ENCODE results near the gene CACNB4. TPM values are rescaled to one million over a fixed set of nuclear protein-coding genes. Genes with fewer than 3 reads are reported as not detected.
A peak's percentile ranks its signal among the peaks of the same experiment; 100 is the strongest.

CACNB4 gene
- total and polyA plus RNA-seq, 9 of the 15 experiments (the other 6 are each of a cell fraction or from before 2014, with no cell fraction given): 0.01 to 0.20 (median 0.04) TPM; not detected in 1

DNA sequence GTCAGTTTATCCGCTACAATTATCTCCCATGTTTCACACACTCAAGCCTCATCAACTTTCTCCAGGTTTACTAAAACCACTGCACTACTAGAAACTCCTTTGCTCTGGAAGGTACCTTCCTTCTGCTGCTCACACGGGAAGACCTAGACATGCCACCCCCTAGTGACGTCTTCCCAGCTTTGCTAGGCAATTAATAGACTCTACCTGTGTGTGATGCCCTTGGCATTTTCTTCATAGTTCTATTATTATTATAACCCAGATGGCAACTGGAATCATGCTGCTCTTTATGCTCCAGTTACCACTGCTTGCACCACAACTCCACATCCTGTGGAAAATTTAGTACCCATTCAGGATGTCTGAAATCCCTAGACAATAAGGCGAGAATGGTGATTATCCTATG is 42.4 kb downstream of the CACNB4 start (continued):
- TF ChIP-seq MIER1 (IDR thresholded peaks at IDR 0.05; ENCODE audit: low read depth): no peak
- TF ChIP-seq, protein P1, sequence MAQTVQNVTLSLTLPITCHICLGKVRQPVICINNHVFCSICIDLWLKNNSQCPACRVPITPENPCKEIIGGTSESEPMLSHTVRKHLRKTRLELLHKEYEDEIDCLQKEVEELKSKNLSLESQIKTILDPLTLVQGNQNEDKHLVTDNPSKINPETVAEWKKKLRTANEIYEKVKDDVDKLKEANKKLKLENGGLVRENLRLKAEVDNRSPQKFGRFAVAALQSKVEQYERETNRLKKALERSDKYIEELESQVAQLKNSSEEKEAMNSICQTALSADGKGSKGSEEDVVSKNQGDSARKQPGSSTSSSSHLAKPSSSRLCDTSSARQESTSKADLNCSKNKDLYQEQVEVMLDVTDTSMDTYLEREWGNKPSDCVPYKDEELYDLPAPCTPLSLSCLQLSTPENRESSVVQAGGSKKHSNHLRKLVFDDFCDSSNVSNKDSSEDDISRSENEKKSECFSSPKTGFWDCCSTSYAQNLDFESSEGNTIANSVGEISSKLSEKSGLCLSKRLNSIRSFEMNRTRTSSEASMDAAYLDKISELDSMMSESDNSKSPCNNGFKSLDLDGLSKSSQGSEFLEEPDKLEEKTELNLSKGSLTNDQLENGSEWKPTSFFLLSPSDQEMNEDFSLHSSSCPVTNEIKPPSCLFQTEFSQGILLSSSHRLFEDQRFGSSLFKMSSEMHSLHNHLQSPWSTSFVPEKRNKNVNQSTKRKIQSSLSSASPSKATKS (CRISPR knock-in tag; IDR thresholded peaks at IDR 0.05): no peak
- no peak for TF ChIP-seq BCL6 (CRISPR knock-in tag; IDR thresholded peaks at IDR 0.05)
- no peak for TF ChIP-seq FUS (optimal IDR thresholded peaks at IDR 0.05; ENCODE audit: low read depth, low read length)

DNA sequence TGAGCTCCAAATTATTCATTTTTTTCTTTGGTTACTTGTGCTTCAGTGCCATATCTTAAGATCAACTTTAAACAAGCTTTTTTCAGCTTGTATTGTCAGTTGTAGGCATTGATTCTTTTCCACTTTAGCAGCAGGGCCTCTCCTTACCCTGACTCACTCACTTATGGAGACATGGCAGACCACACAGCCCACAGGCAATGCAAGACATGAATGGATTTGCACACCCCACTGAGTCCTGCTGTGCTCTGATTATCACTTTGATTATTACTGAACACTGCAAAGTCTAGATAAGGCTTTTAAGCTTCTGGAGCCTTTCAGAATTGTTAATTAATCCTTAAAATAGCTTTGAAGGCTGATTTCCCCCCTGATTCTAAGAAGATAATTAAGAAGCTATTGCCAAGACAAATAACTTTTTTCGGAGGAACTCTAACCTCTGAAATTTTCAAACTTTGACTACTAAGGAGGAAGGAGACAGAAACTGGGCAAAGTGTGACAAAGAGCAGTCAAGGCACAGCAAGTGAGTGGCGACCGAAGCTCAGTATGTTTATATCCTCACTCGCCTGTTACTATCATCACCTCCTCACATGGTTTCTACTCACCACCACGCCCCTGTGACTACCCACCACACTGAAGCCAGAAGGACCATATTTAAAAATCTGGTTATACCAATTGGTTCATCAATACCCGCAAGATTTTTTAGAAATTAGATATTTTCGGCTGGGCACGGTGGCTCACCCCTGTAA is 43.3 kb downstream of the CACNB4 start:
- Histone ChIP-seq H3K4me2 (ENCODE audit: insufficient read depth, low read length) (no peak overlapping the region), H4K20me1 (replicated peaks; ENCODE audit: control insufficient read depth, insufficient read depth, low read length) (no peaks in the 10 kb centered on the region), H3K9me3 (replicated peaks; ENCODE audit: control insufficient read depth, insufficient read depth, low read depth, low read length) (no peaks in the 10 kb centered on the region), H3K27me3 (ENCODE audit: control insufficient read depth in 2 of 2, insufficient read depth in 2 of 2, low read length in 2 of 2) (peaks cover 0 to 12% of the 10 kb centered on the region in 2 experiments; a peak in 3 of 5 replicates), H3K4me3 (no peak overlapping the region), H3K9ac (ENCODE audit: insufficient read depth in 1 of 2, low read depth in 2 of 2, low read length in 2 of 2) (no peak overlapping the region), H2AFZ (ENCODE audit: low read depth, low read length) (no peak overlapping the region), H3K27ac (ENCODE audit: extremely low read depth, low read depth, low read length) (no peak overlapping the region), H3K79me2 (ENCODE audit: control insufficient read depth, insufficient read depth, low read length) (no peaks in the 10 kb centered on the region), H3K36me3 (ENCODE audit: control insufficient read depth, insufficient read depth, low read length) (no peaks in the 10 kb centered on the region), H3K4me1 (replicated peaks in 1 of 2; ENCODE audit: control insufficient read depth in 2 of 2, insufficient read depth in 2 of 2, low read length in 2 of 2) (no peaks in the 10 kb centered on the region), H3K9me1 (ENCODE audit: control insufficient read depth, insufficient read depth, low read length) (no peaks in the 10 kb centered on the region)
- WGBS (ENCODE audit: insufficient coverage, low coverage, missing lambda C conversion rate): 2% methylated on average over 8 of the region's 8 CpGs
- BruUV-seq (replicated peaks): no TSS peak
- ChIA-PET POLR2A (interaction anchor here (0.8 kb wide), 1 partner anchor 598 kb away, joined by 3 read pairs; no protein-coding TSS in a partner anchor), CTCF (ENCODE audit: low intra/inter-chr PET ratio) (no interaction called here)
- no peak for FAIRE-seq
- TF ChIP-seq CBFA2T3 (IDR thresholded peaks at IDR 0.05) (peak; percentile 27), TEAD4 (IDR thresholded peaks at IDR 0.05; ENCODE audit: low read length) (peak; percentile 68), TEAD4 (CRISPR knock-in tag; IDR thresholded peaks at IDR 0.05; ENCODE audit: borderline replicate concordance) (no peak), MYBL2 (IDR thresholded peaks at IDR 0.05; ENCODE audit: low read depth) (no peak), MYBL2 (CRISPR knock-in tag; IDR thresholded peaks at IDR 0.05; ENCODE audit: borderline replicate concordance) (no peak), ZNF12 (CRISPR knock-in tag; IDR thresholded peaks at IDR 0.05) (peak; percentile 36; the same call in 1 of the 2 replicates)
- intact Hi-C loops (cut with micrococcal nuclease) (no loop called here), in situ Hi-C loops (cut with MboI) (loop anchor here (25.0 kb wide), 1 partner anchor 1457 kb away; no protein-coding TSS in a partner anchor)
- no peak for DNase-seq (ENCODE audit: extremely low read depth in 1 of 4, low spot score in 3 of 4)
- no peak for ATAC-seq

Measured in K562 (cell line).